ENCODE results near the gene ZNF862.

DNA sequence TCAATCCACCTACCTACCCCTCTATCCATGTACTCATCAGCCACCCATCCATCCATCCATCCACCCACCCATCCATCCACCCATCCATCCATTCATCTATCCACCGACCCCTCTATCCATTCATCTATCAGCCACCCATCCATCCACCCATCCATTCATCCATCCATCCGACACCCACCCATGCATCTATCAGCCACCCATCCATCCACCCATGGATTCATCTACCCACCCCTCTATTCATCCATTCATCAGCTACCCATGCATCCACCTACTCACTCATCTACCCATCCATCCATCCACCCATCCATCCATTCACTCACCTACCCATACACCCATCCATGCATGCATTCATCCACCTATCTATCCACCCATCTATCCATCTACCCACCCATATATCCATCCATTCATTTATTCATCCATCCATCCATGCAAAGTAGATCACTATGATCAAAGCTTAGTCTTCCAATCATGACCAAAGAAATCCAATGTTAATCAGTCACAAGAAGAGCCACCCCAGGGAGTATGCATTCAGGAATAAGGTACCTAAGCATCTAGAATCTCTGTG, 37.1 kb upstream of the ZNF862 start:
- TF ChIP-seq CTCF (IDR thresholded peaks at IDR 0.05) (no peak), POLR2A (IDR thresholded peaks at IDR 0.05) (no peak), EP300 (IDR thresholded peaks at IDR 0.05) (no peak)
